HCT116 (cell line): ENCODE results near the gene TYW3. TPM values are rescaled to one million over a fixed set of nuclear protein-coding genes. Genes with fewer than 3 reads are reported as not detected.

Experiments used
- ATAC-seq: fragments of 200-7000 bp; cut with Tn5 transposase; 2 replicates; pipeline ENCODE4 v1.9.1; 2020; ENCODE audit warnings: mild to moderate bottlenecking, moderate library complexity
- BruUV-seq: library from RNA; stranded (reverse); fragments of 400-500 nt; replicated peaks from 2 replicates; lab custom pipeline; 2021; lab: Mats Ljungman, UMichigan
- CTCF ChIA-PET: fragments of 300-600 bp; sonication (Branson Sonifier 250); formaldehyde crosslinking; loops from one replicate; lab custom pipeline; 2021; ENCODE audit warnings: antibody characterized with exemption; lab: Charles Lee
- POLR2A ChIA-PET: fragments of 300-600, 350-600 bp; sonication (Branson Sonifier 250); formaldehyde crosslinking; loops from one replicate; lab custom pipeline; 2021; ENCODE audit warnings: antibody characterized with exemption; lab: Charles Lee
- RAD21 ChIA-PET, 2 experiments: fragments of 300-600 bp; sonication (Branson Sonifier 250); formaldehyde crosslinking; loops; one replicate each; lab custom pipeline; 2023; ENCODE audit warnings: low total read pairs in 2 of 2; ENCODE audit not compliant: uncharacterized antibody in 2 of 2, unreplicated experiment in 2 of 2, low non-redundant PET in 1 of 2; lab: Charles Lee
- DNase-seq: peaks from one replicate; pipeline ENCODE4 v3.0.0-alpha.2; 2010; ENCODE audit warnings: low read depth, low spot score
- H2AFZ ChIP-seq: fragments of 200-600 bp; shearing (Covaris generic), sonication (generic); 2 replicates; pipeline ENCODE4 v1.6.1; 2017; ENCODE audit warnings: low read depth, mixed run types, mixed read lengths, antibody characterized with exemption, low read length; ENCODE audit not compliant: poor library complexity, severe bottlenecking
- H3K27ac ChIP-seq: 2 replicates; pipeline ENCODE4 v1.5.1; 2012; ENCODE audit warnings: low read depth, low read length
- H3K27me3 ChIP-seq: fragments of 200-600 bp; sonication (generic); 2 replicates; pipeline ENCODE4 v1.6.1; 2016; ENCODE audit warnings: mixed run types, low read length, mixed read lengths; ENCODE audit not compliant: insufficient read depth
- H3K36me3 ChIP-seq, 2 experiments: fragments of 200-500 bp in 1 of 2; fragments of 200-600 bp in 1 of 2; sonication (Bioruptor generic) in 1 of 2; sonication (generic) in 1 of 2; 2 replicates each; pipeline versions ENCODE4 v1.5.1 to v1.6.1; 2014 to 2016; ENCODE audit warnings: low read length in 2 of 2, inconsistent platforms in 1 of 2, mixed read lengths in 1 of 2, mixed run types in 1 of 2; ENCODE audit not compliant: insufficient read depth in 2 of 2, control insufficient read depth in 1 of 2
- H3K4me1 ChIP-seq, 2 experiments: fragments of 200-600 bp in 1 of 2; sonication (generic) in 1 of 2; 2 replicates each; pipeline versions ENCODE4 v1.5.1 to v1.6.1; 2012 to 2017; ENCODE audit warnings: low read length in 2 of 2, inconsistent platforms in 1 of 2, mild to moderate bottlenecking in 1 of 2, mixed read lengths in 1 of 2, mixed run types in 1 of 2, moderate library complexity in 1 of 2; ENCODE audit not compliant: insufficient read depth in 2 of 2, control insufficient read depth in 1 of 2
- H3K4me2 ChIP-seq: fragments of 200-600 bp; sonication (generic); 2 replicates; pipeline ENCODE4 v1.6.1; 2017; ENCODE audit warnings: mixed run types, low read length, mixed read lengths
- H3K4me3 ChIP-seq, 2 experiments: fragments of 200-600 bp in 1 of 2; sonication (generic) in 1 of 2; replicated peaks in 1 of 2; 2 replicates each; pipeline ENCODE4 v1.5.1; 2011 to 2016; ENCODE audit warnings: low read length in 2 of 2, control low read depth in 1 of 2, low read depth in 1 of 2, mild to moderate bottlenecking in 1 of 2, mixed read lengths in 1 of 2, mixed run types in 1 of 2
- H3K79me2 ChIP-seq: fragments of 200-600 bp; sonication (generic); 2 replicates; pipeline ENCODE4 v1.6.1; 2017; ENCODE audit warnings: mild to moderate bottlenecking, mixed run types, low read length, moderate library complexity, mixed read lengths; ENCODE audit not compliant: insufficient read depth
- H3K9ac ChIP-seq: fragments of 200-600 bp; sonication (generic); 2 replicates; pipeline ENCODE4 v1.6.1; 2016; ENCODE audit warnings: low read length, mixed read lengths
- H3K9me2 ChIP-seq: fragments of 200-600 bp; sonication (generic), shearing (Covaris generic); 2 replicates; pipeline ENCODE4 v1.6.1; 2017; ENCODE audit warnings: mixed run types, mild to moderate bottlenecking, moderate library complexity; ENCODE audit not compliant: insufficient read depth
- H3K9me3 ChIP-seq, 2 experiments: fragments of 200-500 bp in 1 of 2; fragments of 200-600 bp in 1 of 2; sonication (Bioruptor generic) in 1 of 2; sonication (generic) in 1 of 2; 2 replicates each; pipeline ENCODE4 v1.6.1; 2014 to 2017; ENCODE audit warnings: low read length in 2 of 2, mixed read lengths in 2 of 2, inconsistent platforms in 1 of 2, low read depth in 1 of 2, mild to moderate bottlenecking in 1 of 2, mixed run types in 1 of 2, moderate library complexity in 1 of 2; ENCODE audit not compliant: control insufficient read depth in 1 of 2, insufficient read depth in 1 of 2
- H4K20me1 ChIP-seq: fragments of 200-600 bp; sonication (generic), shearing (Covaris generic); 2 replicates; pipeline ENCODE4 v1.6.1; 2017; ENCODE audit warnings: mixed run types, mild to moderate bottlenecking, moderate library complexity; ENCODE audit not compliant: insufficient read depth
- CBX3 ChIP-seq: IDR thresholded peaks from 2 replicates; pipeline ENCODE4 v1.6.1; 2012; ENCODE audit warnings: low read depth
- CTCF ChIP-seq, 3 experiments: fragments of 200-600 bp in 1 of 3; sonication (generic) in 1 of 3; IDR thresholded peaks in 2 of 3; conservative IDR thresholded peaks in 1 of 3; 2 replicates each; pipeline ENCODE4 v1.5.1; 2012 to 2017; ENCODE audit warnings: low read depth in 2 of 3, low read length in 2 of 3, antibody characterized with exemption in 1 of 3, borderline replicate concordance in 1 of 3, control low read depth in 1 of 3, mild to moderate bottlenecking in 1 of 3, mixed read lengths in 1 of 3, mixed run types in 1 of 3, moderate library complexity in 1 of 3; ENCODE audit not compliant: insufficient read depth in 1 of 3
- JUND ChIP-seq: IDR thresholded peaks from 2 replicates; pipeline ENCODE4 v1.6.1; 2012
- MAX ChIP-seq: IDR thresholded peaks from 2 replicates; pipeline ENCODE4 v1.6.1; 2012
- RAD21 ChIP-seq: IDR thresholded peaks from 2 replicates; pipeline ENCODE4 v1.6.1; 2012; ENCODE audit warnings: low read depth, mild to moderate bottlenecking
- REST ChIP-seq: IDR thresholded peaks from 2 replicates; pipeline ENCODE4 v1.6.1; 2012; ENCODE audit warnings: low read depth
- SRF ChIP-seq: IDR thresholded peaks from 2 replicates; pipeline ENCODE4 v1.6.1; 2012; ENCODE audit warnings: low read depth
- YY1 ChIP-seq: IDR thresholded peaks from 2 replicates; pipeline ENCODE4 v1.6.1; 2011; ENCODE audit warnings: low read length, low read depth, moderate library complexity, mild to moderate bottlenecking; ENCODE audit not compliant: insufficient replicate concordance; ENCODE audit errors: extremely low read depth
- intact Hi-C: fragments of 100-400 bp; cut with micrococcal nuclease; formaldehyde crosslinking; loops from 2 replicates; pipeline ENCODE4 v1.10.0; 2022
- total RNA-seq: library from RNA; stranded (reverse); gene quantifications from one replicate; pipeline ENCODE4 v1.2.1, GENCODE V29; 2021; ENCODE audit not compliant: unreplicated experiment

Gene TYW3
- total RNA-seq, 1 experiment from 2014 or later = 31.8 TPM

- TF ChIP-seq MAX (no peak), JUND (no peak), CBX3 (no peak), YY1 (no peak), REST (no peak)
These were observed 46.0 kb upstream of the TYW3 start (continued) for GRCh38 chr1:74686928-74687327.

- POLR2A ChIA-PET = no interaction called here
These were observed 43.2 kb upstream of the TYW3 start for GRCh38 chr1:74689621-74690363.

More at GRCh38 chr1:74689621-74690363, 43.2 kb upstream of the TYW3 start:
- H3K4me3 ChIP-seq = no peak overlapping the region
- no peaks in the 10 kb centered on the region for H3K36me3 ChIP-seq
- H3K9me2 ChIP-seq = no peaks in the 10 kb centered on the region
- CTCF ChIA-PET = interaction anchor here (0.6 to 2.2 kb wide), 12 partner anchors 9 to 862 kb away, joined by 3 to 9 read pairs (median 3); partner anchors contain the start of genes CRYZ, LRRC53 and TYW3
- DNase-seq = peak; percentile 32
- intact Hi-C loops = loop anchor here (5.0 to 10.0 kb wide), 2 partner anchors 185 to 222 kb away; no protein-coding TSS in a partner anchor
- H4K20me1 ChIP-seq = no peaks in the 10 kb centered on the region
- H3K9me3 ChIP-seq = no peaks in the 10 kb centered on the region
- 0 out of 2 replicates have a peak overlapping the region, but pooled peaks have one; percentile 4 for H3K4me2 ChIP-seq
- no peak overlapping the region for H3K27ac ChIP-seq
- no peak overlapping the region for H2AFZ ChIP-seq
- ATAC-seq = peak; percentile 71
- RAD21 ChIA-PET = no interaction called here
- TF ChIP-seq SRF (no peak), RAD21 (peak; percentile 77), CTCF (IDR thresholded peaks at IDR 0.05 in 2 of 3, conservative IDR thresholded peaks at IDR 0.05 in 1 of 3; ENCODE audit: borderline replicate concordance in 1 of 3, insufficient read depth in 1 of 3, low read depth in 2 of 3, low read length in 2 of 3) (peak; percentile 45 to 92 (median 70); a peak in 5 of 6 replicates)
- no peaks in the 10 kb centered on the region for H3K79me2 ChIP-seq
- H3K4me1 ChIP-seq = no peaks in the 10 kb centered on the region
- H3K9ac ChIP-seq = no peak overlapping the region
- BruUV-seq = no TSS peak
- no peaks in the 10 kb centered on the region for H3K27me3 ChIP-seq
